Gastrocnemius medialis (tissue), 4 donors: ENCODE results near the gene PTPRM. TPM values are rescaled to one million over a fixed set of nuclear protein-coding genes. Genes with fewer than 3 reads are reported as not detected.
A peak's percentile ranks its signal among the peaks of the same experiment; 100 is the strongest.

Experiments
- ATAC-seq, 2 donors: fragments of 150-250 bp; one replicate each; pipeline ENCODE4 v1.9.1; 2016
- DNase-seq, 2 donors: peaks; one replicate each; pipeline ENCODE4 v3.0.0-alpha.2; 2019
- H3K27ac ChIP-seq, 4 donors: fragments of 200-600 bp; sonication (generic); 1 replicate in 1 of 4; 2 replicates in 3 of 4; pipeline ENCODE4 v1.5.1; 2016 to 2018; ENCODE audit warnings: mild to moderate bottlenecking in 2 of 4, moderate library complexity in 1 of 4
- H3K27me3 ChIP-seq, 3 donors: fragments of 200-600 bp; sonication (generic) in 2 of 3; 1 replicate in 1 of 3; 2 replicates in 2 of 3; pipeline versions ENCODE4 v1.5.1 to v1.6.0; 2016 to 2019; ENCODE audit warnings: mild to moderate bottlenecking in 1 of 3, moderate library complexity in 1 of 3
- H3K36me3 ChIP-seq, 2 donors: fragments of 200-600 bp; sonication (generic) in 1 of 2; one replicate each; pipeline ENCODE4 v1.5.1; 2017 to 2018
- H3K4me1 ChIP-seq, 2 donors: fragments of 200-600 bp; sonication (generic) in 1 of 2; one replicate each; pipeline ENCODE4 v1.5.1; 2016 to 2017; ENCODE audit warnings: mild to moderate bottlenecking in 2 of 2
- H3K4me3 ChIP-seq, 4 donors: fragments of 200-600 bp; sonication (generic) in 3 of 4; 1 replicate in 1 of 4; 2 replicates in 3 of 4; pipeline ENCODE4 v1.5.1; 2016 to 2019; ENCODE audit warnings: mild to moderate bottlenecking in 2 of 4
- H3K9me3 ChIP-seq, 3 donors: fragments of 200-600 bp; sonication (generic) in 2 of 3; 1 replicate in 1 of 3; 2 replicates in 2 of 3; pipeline ENCODE4 v1.5.1; 2016 to 2019
- CTCF ChIP-seq, 5 experiments: fragments of 450-650 bp in 3 of 5; fragments of 200-600 bp in 2 of 5; sonication (generic) in 2 of 5; IDR thresholded peaks in 4 of 5; conservative IDR thresholded peaks in 1 of 5; 1 replicate in 4 of 5; 2 replicates in 1 of 5; pipeline ENCODE4 v1.5.1; 2016 to 2019; ENCODE audit warnings: antibody characterized with exemption in 5 of 5, mild to moderate bottlenecking in 3 of 5, moderate library complexity in 3 of 5
- POLR2A ChIP-seq, 2 donors: fragments of 450-650 bp; IDR thresholded peaks; one replicate each; pipeline ENCODE4 v1.6.1; 2017; ENCODE audit warnings: antibody characterized with exemption in 2 of 2, mild to moderate bottlenecking in 2 of 2, moderate library complexity in 2 of 2
- in situ Hi-C, 4 donors: fragments of 200-750 bp; cut with MboI; loops; one replicate each; pipeline versions ENCODE4 v1.15.0 to v1.8.0; 2017; ENCODE audit warnings: low sequenced_read_pairs in 4 of 4
- intact Hi-C: fragments of 100-400 bp; cut with DNase I; formaldehyde crosslinking; loops from one replicate; pipeline ENCODE4 v1.15.1; 2023; ENCODE audit warnings: low total_unique reads
- total RNA-seq, 4 donors: library from RNA; depleted of rRNA; stranded (reverse); fragments of >200 nt; gene quantifications; one replicate each; pipeline versions ENCODE4 v1.1.0 to v1.2.3, GENCODE V29; 2016

The PTPRM gene
- total RNA-seq, 4 donors from 2014 or later: 52.6 to 79.3 (median 63.8) TPM

GRCh38 chr18:7746106-7746505 lies 179.0 kb downstream of the PTPRM start:
- no peak overlapping the region for H3K27ac ChIP-seq
- DNase-seq: no peak
- H3K4me1 ChIP-seq: peaks cover 55 to 57% of the 10 kb centered on the region in 2 donors
- TF ChIP-seq POLR2A (IDR thresholded peaks at IDR 0.05) (no peak), CTCF (IDR thresholded peaks at IDR 0.05 in 4 of 5, conservative IDR thresholded peaks at IDR 0.05 in 1 of 5) (no peak)
- no peak overlapping the region for H3K4me3 ChIP-seq
- intact Hi-C loops: no loop called here
- H3K9me3 ChIP-seq: no peaks in the 10 kb centered on the region
- ATAC-seq: no peak
- no peaks in the 10 kb centered on the region for H3K36me3 ChIP-seq
- in situ Hi-C loops: no loop called here
- no peaks in the 10 kb centered on the region for H3K27me3 ChIP-seq

- TF ChIP-seq CTCF (IDR thresholded peaks at IDR 0.05 in 4 of 5, conservative IDR thresholded peaks at IDR 0.05 in 1 of 5) (no peak), POLR2A (IDR thresholded peaks at IDR 0.05) (no peak)
- in situ Hi-C loops (no loop called here), intact Hi-C loops (no loop called here)
- peak in 1 of 2 donors; percentile 37 for ATAC-seq
- no peaks in the 10 kb centered on the region for H3K9me3 ChIP-seq
- peak overlapping the region in 1 of 4 donors; percentile 7 for H3K4me3 ChIP-seq
- H3K4me1 ChIP-seq: peaks cover 36 to 53% of the 10 kb centered on the region in 2 donors
- H3K36me3 ChIP-seq: no peaks in the 10 kb centered on the region
- no peak for DNase-seq
- no peaks in the 10 kb centered on the region for H3K27me3 ChIP-seq
- H3K27ac ChIP-seq: peak overlapping the region; percentile 10 to 60 (median 48)
Measured at GRCh38 chr18:7748251-7749007, 181.3 kb downstream of the PTPRM start.

GRCh38 chr18:7749008-7749405 lies 181.9 kb downstream of the PTPRM start:
- no peak for TF ChIP-seq CTCF (IDR thresholded peaks at IDR 0.05 in 4 of 5, conservative IDR thresholded peaks at IDR 0.05 in 1 of 5)
- no peak for TF ChIP-seq POLR2A (IDR thresholded peaks at IDR 0.05)
- Histone ChIP-seq H3K27me3 (no peaks in the 10 kb centered on the region), H3K9me3 (no peaks in the 10 kb centered on the region), H3K4me3 (no peak overlapping the region), H3K27ac (peak overlapping the region; percentile 10 to 60 (median 48)), H3K4me1 (peaks cover 40 to 56% of the 10 kb centered on the region in 2 donors), H3K36me3 (no peaks in the 10 kb centered on the region)
- intact Hi-C loops (no loop called here), in situ Hi-C loops (no loop called here)
- no peak for DNase-seq
- ATAC-seq: no peak

GRCh38 chr18:7749510-7749981 lies 182.4 kb downstream of the PTPRM start:
- Histone ChIP-seq H3K36me3 (no peaks in the 10 kb centered on the region), H3K27me3 (no peaks in the 10 kb centered on the region), H3K27ac (peak overlapping the region; percentile 10 to 60 (median 48)), H3K4me3 (no peak overlapping the region), H3K9me3 (no peaks in the 10 kb centered on the region), H3K4me1 (peaks cover 45 to 61% of the 10 kb centered on the region in 2 donors)
- in situ Hi-C loops: no loop called here
- TF ChIP-seq POLR2A (IDR thresholded peaks at IDR 0.05): no peak
- TF ChIP-seq CTCF (IDR thresholded peaks at IDR 0.05 in 4 of 5, conservative IDR thresholded peaks at IDR 0.05 in 1 of 5): no peak
- DNase-seq (no peak), ATAC-seq (no peak)
- intact Hi-C loops: no loop called here
